MCF 10A (cell line): Measurements from ENCODE around the gene SNRNP70. TPM values are rescaled to one million over a fixed set of nuclear protein-coding genes. Genes with fewer than 3 reads are reported as not detected.

Source experiments
- BruUV-seq: library from RNA; stranded (reverse); fragments of 400-500 nt; replicated peaks from 2 replicates; lab custom pipeline; 2021; lab: Mats Ljungman, UMichigan
- CTCF ChIA-PET: fragments of 300-600 bp; sonication (Branson Sonifier 250); formaldehyde crosslinking; extraction: SDS; loops from one replicate; lab custom pipeline; 2021; ENCODE audit warnings: antibody characterized with exemption, inconsistent platforms; lab: Yijun Ruan, JAX
- POLR2A ChIA-PET: fragments of 300-600, 350-650 bp; sonication (Branson Sonifier 250); formaldehyde crosslinking; extraction: SDS; loops from one replicate; lab custom pipeline; 2020; ENCODE audit warnings: antibody characterized with exemption, inconsistent platforms; lab: Yijun Ruan, JAX
- DNase-seq: peaks from one replicate; pipeline ENCODE4 v3.0.0-alpha.2; 2018; ENCODE audit not compliant: unreplicated experiment
- H3K27ac Mint-ChIP-seq: one replicate; pipeline ENCODE4 v1.8.0; 2022; ENCODE audit warnings: mild to moderate bottlenecking, low read depth, mixed read lengths; ENCODE audit not compliant: unreplicated experiment
- H3K27me3 Mint-ChIP-seq: one replicate; pipeline ENCODE4 v1.8.0; 2022; ENCODE audit warnings: mixed read lengths; ENCODE audit not compliant: insufficient read depth, unreplicated experiment
- H3K36me3 Mint-ChIP-seq: one replicate; pipeline ENCODE4 v1.8.0; 2022; ENCODE audit warnings: mild to moderate bottlenecking, moderate library complexity, mixed read lengths; ENCODE audit not compliant: insufficient read depth, unreplicated experiment
- H3K4me1 Mint-ChIP-seq: one replicate; pipeline ENCODE4 v1.8.0; 2022; ENCODE audit warnings: mixed read lengths; ENCODE audit not compliant: insufficient read depth, unreplicated experiment
- H3K4me3 Mint-ChIP-seq: one replicate; pipeline ENCODE4 v1.8.0; 2022; ENCODE audit warnings: mild to moderate bottlenecking, moderate library complexity, mixed read lengths; ENCODE audit not compliant: unreplicated experiment
- H3K9me3 Mint-ChIP-seq: one replicate; pipeline ENCODE4 v1.8.0; 2022; ENCODE audit warnings: mixed read lengths; ENCODE audit not compliant: unreplicated experiment
- CTCF ChIP-seq: fragments of 200-600 bp; IDR thresholded peaks from one replicate; pipeline ENCODE4 v1.8.0; 2022; ENCODE audit warnings: antibody characterized with exemption, mild to moderate bottlenecking; ENCODE audit not compliant: unreplicated experiment
- intact Hi-C: fragments of 100-400 bp; cut with micrococcal nuclease; formaldehyde crosslinking; loops from 2 replicates; pipeline ENCODE4 v1.14.1; 2022
- total RNA-seq: library from RNA; stranded (reverse); gene quantifications from 2 replicates; pipeline ENCODE4 v1.2.3, GENCODE V29; 2022

SNRNP70 gene
- total RNA-seq, 1 experiment from 2014 or later: 199 TPM

GRCh38 chr19:49150106-49150943 lies 65.1 kb downstream of the SNRNP70 start:
- intact Hi-C loops: no loop called here
- BruUV-seq: TSS peak; percentile 71
- Mint-ChIP-seq H3K4me3 (peak overlapping the region; percentile 82), H3K36me3 (no peaks in the 10 kb centered on the region), H3K9me3 (peaks cover 17% of the 10 kb centered on the region), H3K27me3 (no peaks in the 10 kb centered on the region), H3K27ac (peak overlapping the region; percentile 52), H3K4me1 (peaks cover 17% of the 10 kb centered on the region)
- ChIA-PET CTCF (interaction anchor here (0.6 to 1.5 kb wide), 5 partner anchors 13 to 91 kb away, joined by 3 to 5 read pairs (median 3); no protein-coding TSS in a partner anchor), POLR2A (interaction anchor here (0.6 to 4.3 kb wide), 11 partner anchors 8 to 526 kb away, joined by 3 to 19 read pairs (median 4); partner anchors contain the start of genes GYS1, PRMT1, RUVBL2 and TRPM4)
- DNase-seq: peak; percentile 78
- no peak for TF ChIP-seq CTCF

DNA sequence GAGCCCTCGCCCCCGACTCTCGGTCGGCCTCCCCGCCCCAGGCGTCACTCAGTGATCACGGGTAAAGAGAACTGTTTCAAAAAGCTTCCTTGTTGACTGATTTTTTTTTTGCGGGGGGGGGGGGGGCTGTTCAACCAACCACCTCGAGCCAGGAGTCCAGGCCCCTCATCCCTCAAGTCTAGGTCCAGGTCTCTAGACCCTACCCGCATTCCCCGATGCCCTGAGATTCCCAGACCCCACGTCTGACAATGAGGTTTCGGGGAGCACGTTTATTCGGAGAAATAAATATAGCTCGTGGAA lies 65.6 kb downstream of the SNRNP70 start:
- no peak for TF ChIP-seq CTCF
- ChIA-PET CTCF (interaction anchor here (0.6 to 1.5 kb wide), 3 partner anchors 53 to 205 kb away, joined by 3 to 5 read pairs (median 3); no protein-coding TSS in a partner anchor), POLR2A (interaction anchor here (0.6 to 4.3 kb wide), 7 partner anchors 9 to 157 kb away, joined by 3 to 19 read pairs (median 3); partner anchors contain the start of genes GYS1 and RUVBL2)
- H3K9me3 Mint-ChIP-seq: peaks cover 17% of the 10 kb centered on the region
- H3K4me1 Mint-ChIP-seq: peaks cover 12% of the 10 kb centered on the region
- H3K4me3 Mint-ChIP-seq: peak overlapping the region; percentile 82
- H3K36me3 Mint-ChIP-seq: no peaks in the 10 kb centered on the region
- H3K27ac Mint-ChIP-seq: no peak overlapping the region
- DNase-seq: no peak
- intact Hi-C loops: no loop called here
- H3K27me3 Mint-ChIP-seq: no peaks in the 10 kb centered on the region
- BruUV-seq: no TSS peak

GRCh38 chr19:49151267-49152118 lies 66.2 kb downstream of the SNRNP70 start:
- Mint-ChIP-seq H3K27ac (peak overlapping the region; percentile 9), H3K4me1 (peaks cover 11% of the 10 kb centered on the region), H3K9me3 (peaks cover 17% of the 10 kb centered on the region), H3K27me3 (no peaks in the 10 kb centered on the region), H3K36me3 (no peaks in the 10 kb centered on the region), H3K4me3 (peak overlapping the region; percentile 82)
- no TSS peak for BruUV-seq
- ChIA-PET CTCF (interaction anchor here (0.6 to 1.5 kb wide), 3 partner anchors 53 to 206 kb away, joined by 3 to 5 read pairs (median 3); no protein-coding TSS in a partner anchor), POLR2A (interaction anchor here (0.6 to 4.3 kb wide), 5 partner anchors 8 to 65 kb away, joined by 3 to 19 read pairs (median 3); no protein-coding TSS in a partner anchor)
- intact Hi-C loops: no loop called here
- TF ChIP-seq CTCF: no peak
- DNase-seq: peak; percentile 90
